GM21576 (cell line): ENCODE measurements around the gene NACC2.
"Not testable (repeated sequence)": the region's sequence is repeated elsewhere in the genome, so short reads cannot be mapped to it uniquely, and the experiment has no call there.

ENCODE experiments used
- ATAC-seq: cut with Tn5 transposase; IDR thresholded peaks from one replicate; pipeline ENCODE4 v1.9.1; 2021; ENCODE audit warnings: mild to moderate bottlenecking, moderate library complexity; ENCODE audit not compliant: unreplicated experiment

Gene NACC2

GRCh38 chr9:136110082-136111061 lies 15.3 kb upstream of the NACC2 start:
- ATAC-seq: no peak

- peak; percentile 66 for ATAC-seq
These were observed 14.4 kb upstream of the NACC2 start for GRCh38 chr9:136109351-136110081.

- no peak for ATAC-seq
These were observed 13.7 kb upstream of the NACC2 start for GRCh38 chr9:136108648-136109266.

DNA sequence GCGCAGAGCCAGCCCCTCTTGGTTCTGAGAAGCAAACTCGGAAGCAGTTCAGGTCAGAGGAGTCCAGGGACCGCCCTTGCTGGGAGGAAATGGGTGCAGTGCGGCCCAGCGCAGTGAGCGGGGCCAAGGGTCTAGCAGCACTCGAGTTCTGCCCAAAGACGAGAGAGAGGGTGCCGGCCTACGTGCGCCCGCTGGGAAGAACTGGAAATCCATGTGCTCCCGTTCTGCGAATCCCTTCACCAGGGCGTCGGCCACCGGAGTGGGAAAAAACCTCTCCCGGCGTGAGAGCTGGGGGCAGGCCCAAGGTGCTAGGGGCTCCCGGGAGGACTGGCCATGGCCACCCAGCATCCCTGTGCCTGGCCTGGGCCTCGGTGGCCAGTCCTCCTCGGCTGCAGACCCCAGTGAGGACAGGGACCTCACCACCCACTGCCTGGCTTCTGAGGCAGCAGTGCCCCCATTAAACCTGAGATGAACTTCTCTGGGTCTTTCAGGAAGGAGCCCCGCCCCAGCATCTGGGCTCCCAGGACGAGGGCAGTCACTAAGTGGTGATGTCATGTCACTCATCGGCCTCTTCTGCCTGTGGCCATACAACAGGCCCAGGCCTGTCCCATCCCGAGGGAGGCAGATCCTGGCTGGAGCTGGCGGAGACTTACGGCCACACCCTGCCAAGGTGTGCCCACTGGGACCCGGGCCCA lies 13.0 kb upstream of the NACC2 start:
- no peak for ATAC-seq

DNA sequence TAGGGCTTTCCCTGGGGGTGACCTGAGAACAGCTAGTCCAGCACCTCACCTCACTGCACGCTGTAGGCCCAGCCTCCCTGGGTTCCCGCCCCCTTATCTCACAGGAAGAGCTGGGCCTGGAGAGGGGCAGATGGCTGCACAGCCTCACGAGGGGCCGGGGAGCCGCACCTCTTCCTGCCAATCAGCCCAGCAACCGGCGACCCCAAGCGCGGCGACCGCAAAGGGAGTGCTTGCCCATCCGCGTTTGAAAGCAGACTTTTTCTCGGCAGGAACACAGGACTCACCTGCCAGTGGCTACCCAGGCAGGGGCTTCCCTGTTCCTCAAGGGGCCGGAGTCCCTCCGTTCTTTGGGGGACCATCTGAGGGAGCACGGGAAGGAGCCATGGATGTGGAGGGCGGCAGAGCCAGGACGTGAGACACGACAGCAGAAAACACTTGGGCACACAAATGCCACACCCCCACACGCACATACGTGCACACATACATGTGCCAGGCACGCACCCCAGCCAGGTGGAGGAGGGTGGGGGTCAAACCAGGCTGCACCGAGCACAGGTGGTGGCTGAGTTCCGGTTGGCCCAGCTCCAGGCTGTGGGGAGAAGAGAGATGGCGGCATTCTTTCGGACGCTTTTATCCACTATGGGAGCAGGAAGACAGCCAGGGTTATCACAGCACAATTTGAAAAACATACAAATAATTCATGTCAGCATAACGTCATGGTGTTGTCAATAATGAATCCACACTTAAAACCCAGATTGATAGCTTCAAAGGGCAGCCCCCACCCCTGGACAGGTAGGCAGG lies 12.3 kb upstream of the NACC2 start:
- ATAC-seq: no peak

- ATAC-seq: no peak
These were observed 10.5 kb upstream of the NACC2 start for GRCh38 chr9:136105398-136106135.

GRCh38 chr9:136104916-136105315 lies 9.8 kb upstream of the NACC2 start:
- ATAC-seq: no peak

GRCh38 chr9:136104488-136104800 lies 9.4 kb upstream of the NACC2 start:
- ATAC-seq: no peak

- no peak for ATAC-seq
These were observed 8.8 kb upstream of the NACC2 start for GRCh38 chr9:136103651-136104487.

GRCh38 chr9:136101615-136102074 lies 6.6 kb upstream of the NACC2 start:
- not testable (repeated sequence) for ATAC-seq

DNA sequence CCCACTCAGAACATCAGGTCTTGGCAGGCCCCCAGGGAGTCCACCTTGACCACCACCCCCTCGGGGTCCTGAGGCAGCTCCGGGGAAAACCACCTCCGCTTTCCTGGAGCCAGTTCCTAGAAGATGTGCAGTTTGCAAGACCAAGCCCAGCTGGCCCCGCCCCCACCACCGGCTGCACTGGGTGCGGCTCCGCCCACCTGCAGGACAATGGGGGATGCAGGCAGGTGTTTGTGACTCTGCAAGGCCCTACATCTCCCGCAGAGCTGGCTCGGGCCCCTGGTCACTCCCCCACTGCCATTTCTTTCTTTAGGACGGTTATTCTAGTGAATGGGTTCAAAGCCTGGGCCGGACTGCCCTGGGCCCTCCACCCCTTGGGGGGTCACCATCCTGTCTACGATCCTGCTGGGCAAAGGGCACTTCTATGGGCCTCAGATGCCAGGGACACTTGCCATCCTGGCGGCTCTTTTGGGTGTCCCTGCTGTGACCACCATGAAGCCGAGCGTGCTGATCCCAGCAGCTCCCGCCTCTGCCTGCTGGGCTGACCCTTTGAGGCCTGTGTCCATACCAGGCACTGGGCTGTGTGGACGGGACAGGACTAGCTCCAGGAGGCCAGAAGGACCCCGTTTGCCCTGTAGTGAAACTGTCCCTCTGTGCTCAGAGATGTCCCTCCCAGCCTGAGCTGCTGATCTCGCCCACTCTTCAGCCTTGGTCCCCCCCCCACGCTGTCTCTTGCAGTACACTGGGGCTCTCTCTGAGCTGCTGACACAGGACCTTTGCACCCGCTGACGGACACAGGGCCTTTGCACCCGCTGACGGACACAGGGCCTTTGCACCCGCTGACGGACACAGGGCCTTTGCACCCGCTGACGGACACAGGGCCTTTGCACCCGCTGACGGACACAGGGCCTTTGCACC lies 5.9 kb upstream of the NACC2 start:
- ATAC-seq: no peak

- no peak for ATAC-seq
These were observed 4.5 kb upstream of the NACC2 start for GRCh38 chr9:136099542-136099941.

- no peak for ATAC-seq
These were observed 3.8 kb upstream of the NACC2 start for GRCh38 chr9:136098844-136099243.

- no peak for ATAC-seq
These were observed 3.1 kb upstream of the NACC2 start for GRCh38 chr9:136098210-136098609.

DNA sequence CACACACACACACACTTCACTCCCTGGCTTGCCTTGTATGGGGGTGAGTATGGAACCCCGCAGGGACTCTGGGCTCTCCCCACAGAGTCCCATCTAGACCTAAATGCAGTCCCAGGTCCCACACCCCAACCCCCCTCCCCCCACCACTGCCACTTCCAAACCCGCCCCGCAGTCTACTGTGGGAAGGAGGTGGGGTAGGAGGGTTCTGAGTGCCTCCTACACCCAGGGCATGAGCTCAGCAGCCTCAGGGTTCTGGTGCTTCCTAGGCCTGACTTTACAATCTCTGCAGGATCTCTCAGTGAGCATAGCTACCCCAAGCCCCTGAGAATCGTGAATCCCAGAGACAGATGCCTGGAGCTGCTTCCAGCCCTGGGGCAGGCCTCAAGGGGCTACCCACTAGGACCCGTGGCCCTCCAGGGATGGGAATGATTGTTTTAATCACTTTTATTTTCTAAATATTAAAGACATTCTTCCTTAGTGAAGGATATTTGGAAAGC lies 1.5 kb upstream of the NACC2 start:
- no peak for ATAC-seq

- ATAC-seq: no peak
These were observed 851 bp downstream of the NACC2 start for GRCh38 chr9:136093995-136094881.
